GM12878 (cell line): ENCODE measurements around the gene COPE. TPM values are rescaled to one million over a fixed set of nuclear protein-coding genes. Genes with fewer than 3 reads are reported as not detected.

ENCODE experiments used
- ATAC-seq: fragments of 200-7000 bp; cut with Tn5 transposase; 3 replicates; pipeline ENCODE4 v1.9.1; 2020; ENCODE audit warnings: mild to moderate bottlenecking, moderate library complexity
- BruUV-seq: library from RNA; stranded (reverse); fragments of 400-500 nt; replicated peaks from 2 replicates; lab custom pipeline; 2021; lab: Mats Ljungman, UMichigan
- CTCF ChIA-PET: fragments of 300-600 bp; sonication (Branson Sonifier 250); formaldehyde crosslinking; extraction: SDS; loops from one replicate; lab custom pipeline; 2021; ENCODE audit warnings: inconsistent platforms; lab: Yijun Ruan, JAX
- POLR2A ChIA-PET: fragments of 350-600 bp; formaldehyde crosslinking; extraction: SDS; loops from one replicate; lab custom pipeline; 2021; ENCODE audit warnings: inconsistent platforms; lab: Charles Lee
- RAD21 ChIA-PET: fragments of 300-600 bp; sonication (Branson Sonifier 250); formaldehyde crosslinking; loops from one replicate; lab custom pipeline; 2023; ENCODE audit warnings: antibody characterized with exemption; ENCODE audit not compliant: unreplicated experiment; lab: Charles Lee
- SMC1A ChIA-PET: fragments of 300-600 bp; sonication (Branson Sonifier 250); formaldehyde crosslinking; loops from one replicate; lab custom pipeline; 2023; ENCODE audit not compliant: unreplicated experiment, uncharacterized antibody; lab: Charles Lee
- DNase-seq: peaks from one replicate; pipeline ENCODE4 v3.0.0-alpha.2; 2011; ENCODE audit warnings: low read depth, low spot score
- FAIRE-seq: peaks from 3 replicates; lab custom pipeline; 2011; peaks lifted over from hg19 to GRCh38; lab: Jason Lieb, UNC
- H2AFZ ChIP-seq: 2 replicates; pipeline ENCODE4 v1.6.0; 2011; ENCODE audit warnings: low read depth, low read length, control low read depth; ENCODE audit not compliant: control insufficient read depth
- H3K27ac ChIP-seq: 2 replicates; pipeline ENCODE4 v1.5.1; 2011; ENCODE audit warnings: control low read depth; ENCODE audit not compliant: control insufficient read depth, insufficient read depth
- H3K27me3 ChIP-seq, 2 experiments: replicated peaks in 1 of 2; 2 replicates each; pipeline versions ENCODE4 v1.6.0 to v1.6.1; 2011; ENCODE audit warnings: low read length in 1 of 2; ENCODE audit not compliant: control insufficient read depth in 2 of 2, insufficient read depth in 2 of 2
- H3K36me3 ChIP-seq, 2 experiments: 2 replicates each; pipeline ENCODE4 v1.5.1; 2011; ENCODE audit warnings: low read length in 1 of 2; ENCODE audit not compliant: control insufficient read depth in 2 of 2, insufficient read depth in 2 of 2
- H3K4me1 ChIP-seq: 2 replicates; pipeline ENCODE4 v1.6.1; 2011; ENCODE audit warnings: mild to moderate bottlenecking, low read length, moderate library complexity, mixed read lengths; ENCODE audit not compliant: control insufficient read depth, insufficient read depth
- H3K4me2 ChIP-seq: 2 replicates; pipeline ENCODE4 v1.6.0; 2011; ENCODE audit warnings: control low read depth; ENCODE audit not compliant: control insufficient read depth, insufficient read depth
- H3K4me3 ChIP-seq: fragments of 200-600 bp; sonication (generic); 2 replicates; pipeline ENCODE4 v1.5.1; 2016
- H3K79me2 ChIP-seq: 2 replicates; pipeline ENCODE4 v1.6.0; 2011; ENCODE audit warnings: low read length; ENCODE audit not compliant: control insufficient read depth, insufficient read depth
- H3K9ac ChIP-seq: 2 replicates; pipeline ENCODE4 v1.8.0; 2011; ENCODE audit warnings: low read length, control low read depth, mixed read lengths; ENCODE audit not compliant: control insufficient read depth, insufficient read depth
- H3K9me3 ChIP-seq: replicated peaks from 3 replicates; pipeline ENCODE4 v1.5.1; 2011; ENCODE audit warnings: mild to moderate bottlenecking, low read length; ENCODE audit not compliant: control insufficient read depth, insufficient read depth
- H4K20me1 ChIP-seq: 2 replicates; pipeline ENCODE4 v1.6.0; 2011; ENCODE audit not compliant: control insufficient read depth, insufficient read depth
- CBX3 ChIP-seq: fragments of 200-600 bp; sonication (generic); IDR thresholded peaks from 2 replicates; pipeline ENCODE4 v1.6.1; 2016; ENCODE audit warnings: low read depth, borderline replicate concordance
- IKZF2 ChIP-seq, 2 experiments: fragments of 450-650 bp; IDR thresholded peaks; 2 replicates each; pipeline ENCODE4 v1.6.1; 2017; ENCODE audit warnings: mild to moderate bottlenecking in 2 of 2, moderate library complexity in 2 of 2
- MEF2B ChIP-seq: fragments of 450-650 bp; IDR thresholded peaks from 2 replicates; pipeline ENCODE4 v1.6.1; 2018; ENCODE audit warnings: mild to moderate bottlenecking, moderate library complexity; ENCODE audit not compliant: partially characterized antibody, poor library complexity, severe bottlenecking
- MYB ChIP-seq: fragments of 150-350 bp; IDR thresholded peaks from 2 replicates; pipeline ENCODE4 v1.6.1; 2014; ENCODE audit warnings: mild to moderate bottlenecking, low read depth, low read length, borderline replicate concordance
- MYC ChIP-seq: IDR thresholded peaks from 2 replicates; pipeline ENCODE4 v1.6.1; 2011; ENCODE audit warnings: mild to moderate bottlenecking, low read length, moderate library complexity, inconsistent platforms; ENCODE audit not compliant: insufficient read depth, insufficient replicate concordance, insufficient read length, severe bottlenecking
- NR2F1 ChIP-seq: fragments of 450-650 bp; conservative IDR thresholded peaks from 2 replicates; pipeline ENCODE4 v1.6.1; 2017; ENCODE audit warnings: mild to moderate bottlenecking
- POU2F2 ChIP-seq: IDR thresholded peaks from 3 replicates; pipeline ENCODE4 v1.6.1; 2011; ENCODE audit warnings: low read depth, mild to moderate bottlenecking, low read length, borderline replicate concordance
- RAD21 ChIP-seq: IDR thresholded peaks from 2 replicates; pipeline ENCODE4 v1.6.1; 2011; ENCODE audit warnings: mild to moderate bottlenecking, low read depth, low read length, moderate library complexity; ENCODE audit not compliant: insufficient read depth
- SMC3 ChIP-seq: IDR thresholded peaks from 2 replicates; pipeline ENCODE4 v1.6.1; 2011; ENCODE audit warnings: low read length, improper control_type of control experiment, borderline replicate concordance
- SREBF1 ChIP-seq: IDR thresholded peaks from 2 replicates; pipeline ENCODE4 v1.6.1; 2012; ENCODE audit warnings: mild to moderate bottlenecking, low read length
- SUPT20H ChIP-seq: IDR thresholded peaks from 2 replicates; pipeline ENCODE4 v1.6.1; 2011; ENCODE audit warnings: low read depth, mild to moderate bottlenecking, low read length, moderate library complexity, borderline replicate concordance; ENCODE audit not compliant: control insufficient read depth
- TCF7 ChIP-seq: IDR thresholded peaks from 2 replicates; pipeline ENCODE4 v1.6.1; 2014; ENCODE audit warnings: antibody characterized with exemption, borderline replicate concordance
- WGBS: methylation state at CpG from one replicate; pipeline ENCODE4 v1.1.6; 2016; ENCODE audit warnings: low lambda C conversion rate; ENCODE audit not compliant: insufficient replicate concordance, insufficient coverage; ENCODE audit errors: missing lambda C conversion rate; 5-methylcytosine and 5-hydroxymethylcytosine counted together
- in situ Hi-C: fragments of 300-500 bp; cut with MboI; formaldehyde crosslinking; loops from 9 replicates; pipeline ENCODE4 v1.14.3; 2018; ENCODE audit warnings: mixed read lengths
- intact Hi-C: fragments of 100-400 bp; cut with micrococcal nuclease; formaldehyde crosslinking; loops from one replicate; pipeline ENCODE4 v1.14.2; 2022; ENCODE audit not compliant: unreplicated experiment
- polyA plus RNA-seq, 11 experiments: library from polyadenylated mRNA; depleted of rRNA in 4 of 11; unstranded in 6 of 11; stranded (reverse) in 5 of 11; fragments of >200 nt; fragmentation: Nextera tagmentation in 4 of 11; fragmentation: Illumina TruSeq in 1 of 11; extraction: Ambion mirVana in 4 of 11; extraction: Trizol in 1 of 11; gene quantifications; 1 replicate in 1 of 11; 2 replicates in 10 of 11; pipeline versions ENCODE4 v1.2.1 to v1.2.3, GENCODE V29; 2011 to 2016; ENCODE audit warnings: inconsistent platforms in 2 of 11, missing spikeins in 2 of 11, low read depth in 1 of 11
- total RNA-seq, 4 experiments: library from RNA; depleted of rRNA in 3 of 4; stranded (reverse); fragments of >200 nt in 3 of 4; fragmentation: Illumina TruSeq in 1 of 4; extraction: Trizol in 1 of 4; gene quantifications; 2 replicates each; pipeline versions ENCODE4 v1.2.1 to v1.2.3, GENCODE V29; 2013 to 2021
- TF ChIP-seq, protein P1 (sequence below): IDR thresholded peaks from 2 replicates; pipeline ENCODE4 v1.6.1; 2012; ENCODE audit warnings: low read length, inconsistent platforms
- TF ChIP-seq, protein P2 (sequence below): IDR thresholded peaks from 2 replicates; pipeline ENCODE4 v1.6.1; 2012; ENCODE audit warnings: improper control_type of control experiment, low read depth, low read length; ENCODE audit not compliant: insufficient replicate concordance
- TF ChIP-seq, protein P3 (sequence below): fragments of 450-650 bp; conservative IDR thresholded peaks from 2 replicates; pipeline ENCODE4 v1.6.1; 2017; ENCODE audit warnings: mild to moderate bottlenecking, moderate library complexity

The COPE gene
- total and polyA plus RNA-seq, 10 of the 15 experiments (the other 5 are each of a cell fraction or from before 2014, with no cell fraction given), result 3.5 to 464 (median 222) TPM

DNA sequence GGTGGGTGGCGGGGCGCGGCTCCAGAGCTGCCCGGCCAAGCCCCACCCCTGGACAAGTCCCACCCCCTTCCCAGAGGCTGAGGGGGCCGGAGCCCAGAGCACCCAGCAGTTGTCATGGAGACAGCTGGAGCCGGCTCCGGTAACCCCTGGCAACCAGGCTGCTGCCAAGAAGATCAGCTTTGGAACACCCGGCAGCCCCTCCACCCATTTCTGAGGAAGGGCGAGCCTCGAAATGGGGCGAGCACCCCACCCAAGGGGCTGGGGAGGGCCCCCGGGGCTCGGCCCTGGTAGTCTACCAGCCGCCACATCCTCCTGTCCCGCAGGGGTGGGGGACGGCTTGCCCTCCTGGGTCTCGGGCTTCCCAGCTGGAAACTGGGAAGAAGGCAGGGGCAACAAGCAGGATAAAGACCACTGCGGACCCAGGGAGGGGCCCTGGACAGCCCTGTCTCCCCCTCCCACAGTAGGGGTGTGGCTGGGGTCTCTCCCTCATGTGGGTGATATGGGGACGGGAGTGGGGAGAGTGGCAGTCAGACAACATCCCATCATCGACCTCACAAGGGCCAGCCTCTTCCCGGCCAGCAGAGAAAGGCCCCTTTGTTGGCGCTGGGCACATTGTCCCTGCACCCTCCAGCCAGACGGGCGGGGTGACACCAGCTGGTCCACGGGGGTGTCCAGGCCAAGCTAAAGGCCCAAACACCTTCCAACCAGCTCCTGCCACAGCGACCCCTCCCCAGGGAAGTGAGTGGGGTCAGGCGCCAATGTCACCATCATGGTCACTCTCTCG lies 24.7 kb downstream of the COPE start:
- DNase-seq (no peak), ATAC-seq (no peak), FAIRE-seq (no peak)
- Histone ChIP-seq H4K20me1 (no peaks in the 10 kb centered on the region), H3K4me1 (no peaks in the 10 kb centered on the region), H3K27me3 (peaks cover 4% of the 10 kb centered on the region in 2 experiments; a peak in 3 of 4 replicates), H3K27ac (no peak overlapping the region), H2AFZ (no peak overlapping the region), H3K9me3 (no peaks in the 10 kb centered on the region), H3K79me2 (no peaks in the 10 kb centered on the region), H3K4me3 (no peak overlapping the region), H3K4me2 (no peak overlapping the region), H3K9ac (no peak overlapping the region), H3K36me3 (peaks cover 0 to 1% of the 10 kb centered on the region in 2 experiments; a peak in 2 of 4 replicates)
- RAD21 ChIA-PET, result no interaction called here
- POLR2A ChIA-PET, result no interaction called here
- CTCF ChIA-PET, result no interaction called here
- in situ Hi-C loops (no loop called here), intact Hi-C loops (no loop called here)
- SMC1A ChIA-PET, result interaction anchor here (0.6 kb wide), 1 partner anchor 127 kb away, joined by 3 read pairs; no protein-coding TSS in a partner anchor
- no TSS peak for BruUV-seq
- 11% methylated on average over 21 of the region's 28 CpGs for WGBS
- TF ChIP-seq RAD21, result no peak
- TF ChIP-seq SREBF1, result no peak
- TF ChIP-seq, protein P1, sequence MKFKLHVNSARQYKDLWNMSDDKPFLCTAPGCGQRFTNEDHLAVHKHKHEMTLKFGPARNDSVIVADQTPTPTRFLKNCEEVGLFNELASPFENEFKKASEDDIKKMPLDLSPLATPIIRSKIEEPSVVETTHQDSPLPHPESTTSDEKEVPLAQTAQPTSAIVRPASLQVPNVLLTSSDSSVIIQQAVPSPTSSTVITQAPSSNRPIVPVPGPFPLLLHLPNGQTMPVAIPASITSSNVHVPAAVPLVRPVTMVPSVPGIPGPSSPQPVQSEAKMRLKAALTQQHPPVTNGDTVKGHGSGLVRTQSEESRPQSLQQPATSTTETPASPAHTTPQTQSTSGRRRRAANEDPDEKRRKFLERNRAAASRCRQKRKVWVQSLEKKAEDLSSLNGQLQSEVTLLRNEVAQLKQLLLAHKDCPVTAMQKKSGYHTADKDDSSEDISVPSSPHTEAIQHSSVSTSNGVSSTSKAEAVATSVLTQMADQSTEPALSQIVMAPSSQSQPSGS, result no peak
- TF ChIP-seq, protein P2, sequence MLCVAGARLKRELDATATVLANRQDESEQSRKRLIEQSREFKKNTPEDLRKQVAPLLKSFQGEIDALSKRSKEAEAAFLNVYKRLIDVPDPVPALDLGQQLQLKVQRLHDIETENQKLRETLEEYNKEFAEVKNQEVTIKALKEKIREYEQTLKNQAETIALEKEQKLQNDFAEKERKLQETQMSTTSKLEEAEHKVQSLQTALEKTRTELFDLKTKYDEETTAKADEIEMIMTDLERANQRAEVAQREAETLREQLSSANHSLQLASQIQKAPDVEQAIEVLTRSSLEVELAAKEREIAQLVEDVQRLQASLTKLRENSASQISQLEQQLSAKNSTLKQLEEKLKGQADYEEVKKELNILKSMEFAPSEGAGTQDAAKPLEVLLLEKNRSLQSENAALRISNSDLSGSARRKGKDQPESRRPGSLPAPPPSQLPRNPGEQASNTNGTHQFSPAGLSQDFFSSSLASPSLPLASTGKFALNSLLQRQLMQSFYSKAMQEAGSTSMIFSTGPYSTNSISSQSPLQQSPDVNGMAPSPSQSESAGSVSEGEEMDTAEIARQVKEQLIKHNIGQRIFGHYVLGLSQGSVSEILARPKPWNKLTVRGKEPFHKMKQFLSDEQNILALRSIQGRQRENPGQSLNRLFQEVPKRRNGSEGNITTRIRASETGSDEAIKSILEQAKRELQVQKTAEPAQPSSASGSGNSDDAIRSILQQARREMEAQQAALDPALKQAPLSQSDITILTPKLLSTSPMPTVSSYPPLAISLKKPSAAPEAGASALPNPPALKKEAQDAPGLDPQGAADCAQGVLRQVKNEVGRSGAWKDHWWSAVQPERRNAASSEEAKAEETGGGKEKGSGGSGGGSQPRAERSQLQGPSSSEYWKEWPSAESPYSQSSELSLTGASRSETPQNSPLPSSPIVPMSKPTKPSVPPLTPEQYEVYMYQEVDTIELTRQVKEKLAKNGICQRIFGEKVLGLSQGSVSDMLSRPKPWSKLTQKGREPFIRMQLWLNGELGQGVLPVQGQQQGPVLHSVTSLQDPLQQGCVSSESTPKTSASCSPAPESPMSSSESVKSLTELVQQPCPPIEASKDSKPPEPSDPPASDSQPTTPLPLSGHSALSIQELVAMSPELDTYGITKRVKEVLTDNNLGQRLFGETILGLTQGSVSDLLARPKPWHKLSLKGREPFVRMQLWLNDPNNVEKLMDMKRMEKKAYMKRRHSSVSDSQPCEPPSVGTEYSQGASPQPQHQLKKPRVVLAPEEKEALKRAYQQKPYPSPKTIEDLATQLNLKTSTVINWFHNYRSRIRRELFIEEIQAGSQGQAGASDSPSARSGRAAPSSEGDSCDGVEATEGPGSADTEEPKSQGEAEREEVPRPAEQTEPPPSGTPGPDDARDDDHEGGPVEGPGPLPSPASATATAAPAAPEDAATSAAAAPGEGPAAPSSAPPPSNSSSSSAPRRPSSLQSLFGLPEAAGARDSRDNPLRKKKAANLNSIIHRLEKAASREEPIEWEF, result no peak
- no peak for TF ChIP-seq MYB
- no peak for TF ChIP-seq TCF7
- no peak for TF ChIP-seq CBX3
- no peak for TF ChIP-seq SMC3
- no peak for TF ChIP-seq MYC
- TF ChIP-seq NR2F1, result no peak
- no peak for TF ChIP-seq POU2F2
- no peak for TF ChIP-seq IKZF2 (IDR thresholded peaks at IDR 0.05)
- no peak for TF ChIP-seq MEF2B
- TF ChIP-seq, protein P3, sequence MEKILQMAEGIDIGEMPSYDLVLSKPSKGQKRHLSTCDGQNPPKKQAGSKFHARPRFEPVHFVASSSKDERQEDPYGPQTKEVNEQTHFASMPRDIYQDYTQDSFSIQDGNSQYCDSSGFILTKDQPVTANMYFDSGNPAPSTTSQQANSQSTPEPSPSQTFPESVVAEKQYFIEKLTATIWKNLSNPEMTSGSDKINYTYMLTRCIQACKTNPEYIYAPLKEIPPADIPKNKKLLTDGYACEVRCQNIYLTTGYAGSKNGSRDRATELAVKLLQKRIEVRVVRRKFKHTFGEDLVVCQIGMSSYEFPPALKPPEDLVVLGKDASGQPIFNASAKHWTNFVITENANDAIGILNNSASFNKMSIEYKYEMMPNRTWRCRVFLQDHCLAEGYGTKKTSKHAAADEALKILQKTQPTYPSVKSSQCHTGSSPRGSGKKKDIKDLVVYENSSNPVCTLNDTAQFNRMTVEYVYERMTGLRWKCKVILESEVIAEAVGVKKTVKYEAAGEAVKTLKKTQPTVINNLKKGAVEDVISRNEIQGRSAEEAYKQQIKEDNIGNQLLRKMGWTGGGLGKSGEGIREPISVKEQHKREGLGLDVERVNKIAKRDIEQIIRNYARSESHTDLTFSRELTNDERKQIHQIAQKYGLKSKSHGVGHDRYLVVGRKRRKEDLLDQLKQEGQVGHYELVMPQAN, result no peak
- TF ChIP-seq SUPT20H, result no peak
